AG04450 (cell line): Measurements from ENCODE around the gene OTUD4. TPM values are rescaled to one million over a fixed set of nuclear protein-coding genes. Genes with fewer than 3 reads are reported as not detected.
A peak's percentile ranks its signal among the peaks of the same experiment; 100 is the strongest.

Source experiments
- CTCF ChIA-PET: fragments of 300-600, 350-600 bp; formaldehyde crosslinking; extraction: SDS; loops from one replicate; lab custom pipeline; 2022; ENCODE audit warnings: antibody characterized with exemption, inconsistent platforms; lab: Charles Lee
- POLR2A ChIA-PET: fragments of 350-600 bp; formaldehyde crosslinking; extraction: SDS; loops from one replicate; lab custom pipeline; 2021; ENCODE audit warnings: antibody characterized with exemption, inconsistent platforms; lab: Yijun Ruan, JAX
- DNase-seq: peaks from one replicate; pipeline ENCODE4 v3.0.0-alpha.2; 2011; ENCODE audit warnings: low read depth, low spot score
- H3K27ac ChIP-seq: one replicate; pipeline ENCODE4 v1.5.1; 2012; ENCODE audit warnings: low read depth, low read length, control low read depth
- H3K27me3 ChIP-seq: one replicate; pipeline ENCODE4 v1.6.0; 2012; ENCODE audit warnings: low read length; ENCODE audit not compliant: control insufficient read depth, insufficient read depth
- H3K4me3 ChIP-seq: 2 replicates; pipeline ENCODE4 v1.5.1; 2011; ENCODE audit warnings: mild to moderate bottlenecking, low read depth, low read length, control low read depth
- H3K9me3 ChIP-seq: 2 replicates; pipeline ENCODE4 v1.5.1; 2012; ENCODE audit warnings: low read length; ENCODE audit not compliant: control insufficient read depth, insufficient read depth
- polyA plus RNA-seq: library from polyadenylated mRNA; depleted of rRNA; stranded (reverse); fragments of >200 nt; gene quantifications from 2 replicates; pipeline ENCODE4 v1.2.3, GENCODE V29; 2011
- TF ChIP-seq, protein P1 (sequence below): IDR thresholded peaks from 2 replicates; pipeline ENCODE4 v1.5.1; 2011; ENCODE audit warnings: low read depth, low read length, control low read depth, inconsistent platforms

The OTUD4 gene
- polyA plus RNA-seq, 1 experiment = 27.1 TPM

DNA sequence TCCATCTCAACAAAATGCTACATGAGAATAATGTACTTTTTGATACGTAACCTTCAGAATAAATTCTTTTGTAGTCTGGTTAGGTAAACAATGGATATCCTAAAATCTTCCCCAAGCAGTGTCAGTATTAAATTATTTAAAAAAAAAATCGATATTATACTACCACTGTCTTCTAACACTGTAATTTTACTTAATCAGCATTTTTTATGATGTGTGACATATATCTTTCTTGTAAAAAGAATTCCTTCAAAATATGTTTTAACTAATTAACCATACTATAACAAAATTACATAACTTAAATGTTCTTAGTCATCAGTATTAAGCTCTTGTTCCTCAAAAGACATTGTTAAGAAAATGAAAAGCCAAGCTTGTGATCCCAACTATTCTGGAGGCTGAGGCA, 12.5 kb downstream of the OTUD4 start:
- ChIA-PET CTCF (interaction anchor here (0.7 kb wide), 1 partner anchor 100 kb away, joined by 3 read pairs; no protein-coding TSS in a partner anchor), POLR2A (no interaction called here)
- no peak for DNase-seq
- Histone ChIP-seq H3K27ac (no peak overlapping the region), H3K27me3 (no peaks in the 10 kb centered on the region), H3K9me3 (no peaks in the 10 kb centered on the region), H3K4me3 (no peak overlapping the region)
- TF ChIP-seq, protein P1, sequence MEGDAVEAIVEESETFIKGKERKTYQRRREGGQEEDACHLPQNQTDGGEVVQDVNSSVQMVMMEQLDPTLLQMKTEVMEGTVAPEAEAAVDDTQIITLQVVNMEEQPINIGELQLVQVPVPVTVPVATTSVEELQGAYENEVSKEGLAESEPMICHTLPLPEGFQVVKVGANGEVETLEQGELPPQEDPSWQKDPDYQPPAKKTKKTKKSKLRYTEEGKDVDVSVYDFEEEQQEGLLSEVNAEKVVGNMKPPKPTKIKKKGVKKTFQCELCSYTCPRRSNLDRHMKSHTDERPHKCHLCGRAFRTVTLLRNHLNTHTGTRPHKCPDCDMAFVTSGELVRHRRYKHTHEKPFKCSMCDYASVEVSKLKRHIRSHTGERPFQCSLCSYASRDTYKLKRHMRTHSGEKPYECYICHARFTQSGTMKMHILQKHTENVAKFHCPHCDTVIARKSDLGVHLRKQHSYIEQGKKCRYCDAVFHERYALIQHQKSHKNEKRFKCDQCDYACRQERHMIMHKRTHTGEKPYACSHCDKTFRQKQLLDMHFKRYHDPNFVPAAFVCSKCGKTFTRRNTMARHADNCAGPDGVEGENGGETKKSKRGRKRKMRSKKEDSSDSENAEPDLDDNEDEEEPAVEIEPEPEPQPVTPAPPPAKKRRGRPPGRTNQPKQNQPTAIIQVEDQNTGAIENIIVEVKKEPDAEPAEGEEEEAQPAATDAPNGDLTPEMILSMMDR = no peak

DNA sequence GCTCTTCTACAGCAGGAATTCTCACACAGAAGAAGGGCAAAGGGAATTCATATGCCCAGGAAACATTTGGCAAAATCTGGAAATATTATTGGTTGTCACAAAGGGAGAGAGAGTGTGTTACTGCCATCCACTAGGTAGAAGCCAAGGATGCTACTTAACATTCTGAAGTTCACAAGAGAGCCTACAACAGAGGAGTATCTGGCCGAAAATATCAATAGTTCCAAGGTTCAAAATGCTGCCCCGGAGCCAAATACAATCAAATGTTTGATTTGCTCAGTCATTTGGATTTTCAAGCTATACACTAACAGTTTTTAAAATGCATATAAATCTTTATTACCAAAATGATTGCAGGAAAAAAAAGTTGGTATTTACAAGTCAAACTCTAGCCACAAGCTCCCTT, 18.8 kb downstream of the OTUD4 start:
- TF ChIP-seq, protein P1 = no peak
- CTCF ChIA-PET = interaction anchor here (1.0 kb wide), 1 partner anchor 396 kb away, joined by 3 read pairs; no protein-coding TSS in a partner anchor
- H3K27ac ChIP-seq = no peak overlapping the region
- POLR2A ChIA-PET = no interaction called here
- no peak overlapping the region for H3K4me3 ChIP-seq
- H3K9me3 ChIP-seq = no peaks in the 10 kb centered on the region
- H3K27me3 ChIP-seq = no peaks in the 10 kb centered on the region
- no peak for DNase-seq

DNA sequence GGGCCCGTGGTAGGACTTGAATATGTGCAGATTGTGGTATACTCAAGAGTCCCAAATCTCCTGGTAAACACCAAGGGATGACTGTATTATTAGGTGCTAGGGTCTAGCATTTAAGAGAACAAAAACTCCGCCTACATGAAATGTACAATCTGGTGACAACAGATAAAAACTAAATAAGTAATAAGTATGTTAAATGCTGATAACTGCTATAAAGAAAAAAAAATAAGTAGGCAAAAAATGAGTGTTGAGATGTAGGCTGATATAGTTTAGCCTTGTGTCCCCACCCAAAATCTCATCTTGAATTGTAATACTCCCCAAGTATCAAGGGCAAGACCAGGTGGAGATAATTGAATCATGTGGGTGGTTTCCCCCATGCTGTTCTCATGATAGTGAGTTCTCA, 23.4 kb downstream of the OTUD4 start:
- DNase-seq = no peak
- TF ChIP-seq, protein P1 = no peak
- Histone ChIP-seq H3K27me3 (no peaks in the 10 kb centered on the region), H3K9me3 (no peaks in the 10 kb centered on the region), H3K27ac (no peak overlapping the region), H3K4me3 (no peak overlapping the region)
- CTCF ChIA-PET = interaction anchor here (0.7 to 2.8 kb wide), 3 partner anchors 113 to 460 kb away, joined by 4 to 15 read pairs (median 6); no protein-coding TSS in a partner anchor
- POLR2A ChIA-PET = no interaction called here

DNA sequence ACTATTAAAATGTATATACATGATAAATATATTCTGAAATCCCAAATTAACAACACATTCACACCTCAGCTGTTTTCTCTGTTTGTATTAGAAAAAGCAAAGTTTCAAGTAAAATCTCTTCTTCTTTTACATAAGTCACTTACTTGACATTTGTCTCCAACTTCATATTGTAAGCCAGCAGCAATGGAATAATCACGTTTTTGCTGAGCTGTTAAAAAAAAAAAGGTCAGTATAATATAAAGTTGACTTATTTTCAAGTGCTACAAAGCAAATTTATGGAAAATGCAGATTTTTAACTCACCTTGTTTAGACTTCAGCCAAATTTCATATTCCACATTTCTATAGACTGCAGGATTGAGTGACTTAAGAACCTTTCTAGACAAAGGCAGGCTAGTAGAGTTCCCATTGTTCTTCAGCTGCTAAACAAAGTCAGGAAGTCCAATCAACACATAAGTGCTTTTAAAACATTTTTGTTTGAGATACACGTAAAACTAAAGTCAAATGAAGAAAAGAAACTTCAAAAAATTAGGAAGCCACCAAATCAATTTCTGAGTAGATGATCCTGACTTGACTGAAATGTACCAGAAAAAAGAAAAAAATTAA, 25.0 kb downstream of the OTUD4 start:
- no peak for DNase-seq
- TF ChIP-seq, protein P1 = no peak
- Histone ChIP-seq H3K27ac (no peak overlapping the region), H3K9me3 (no peaks in the 10 kb centered on the region), H3K4me3 (no peak overlapping the region), H3K27me3 (no peaks in the 10 kb centered on the region)
- CTCF ChIA-PET = interaction anchor here (0.6 to 2.8 kb wide), 10 partner anchors 14 to 462 kb away, joined by 3 to 15 read pairs (median 3); no protein-coding TSS in a partner anchor
- POLR2A ChIA-PET = interaction anchor here (0.6 kb wide), 1 partner anchor 10 kb away, joined by 4 read pairs; no protein-coding TSS in a partner anchor

DNA sequence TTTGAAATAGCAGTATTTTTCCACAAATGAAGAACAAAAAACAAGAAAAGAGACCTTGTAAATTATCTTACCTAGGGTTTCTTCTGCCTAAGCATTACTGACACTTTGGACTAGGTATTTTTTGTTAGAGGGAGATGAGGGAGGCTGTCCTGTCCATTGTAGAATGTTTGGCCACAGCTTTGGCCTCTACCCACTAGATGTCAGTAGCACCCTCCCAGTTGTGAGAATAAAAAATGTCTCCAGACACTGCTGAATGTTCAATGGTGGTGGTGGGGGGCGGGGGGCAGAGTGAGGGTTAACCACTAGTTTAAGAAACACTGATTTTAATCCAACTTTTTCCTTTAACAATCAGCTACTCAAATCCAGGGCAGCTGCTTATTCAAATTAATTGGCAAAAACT, 25.8 kb downstream of the OTUD4 start:
- H3K4me3 ChIP-seq = no peak overlapping the region
- no peak for DNase-seq
- POLR2A ChIA-PET = interaction anchor here (0.6 kb wide), 1 partner anchor 1751 kb away, joined by 4 read pairs; no protein-coding TSS in a partner anchor
- TF ChIP-seq, protein P1 = peak; percentile 59
- H3K27ac ChIP-seq = no peak overlapping the region
- H3K27me3 ChIP-seq = no peaks in the 10 kb centered on the region
- no peaks in the 10 kb centered on the region for H3K9me3 ChIP-seq
- CTCF ChIA-PET = interaction anchor here (0.6 to 2.8 kb wide), 11 partner anchors 13 to 610 kb away, joined by 3 to 15 read pairs (median 3); no protein-coding TSS in a partner anchor
